ENCODE data around the gene DLGAP4.

The DLGAP4 gene

GRCh38 chr20:36447101-36447500, 141.0 kb downstream of the DLGAP4 start:
- no peak for DNase-seq
- Mint-ChIP-seq H3K9me3 (no peaks in the 10 kb centered on the region), H3K4me3 (no peak overlapping the region), H3K27me3 (ENCODE audit: low read depth, poor library complexity) (peaks cover 11% of the 10 kb centered on the region), H3K36me3 (ENCODE audit: low read depth) (no peaks in the 10 kb centered on the region), H3K4me1 (no peaks in the 10 kb centered on the region), H3K27ac (no peak overlapping the region)
- TF ChIP-seq CTCF (IDR thresholded peaks at IDR 0.05): no peak

- Mint-ChIP-seq H3K27me3 (ENCODE audit: low read depth, poor library complexity) (peaks cover 23% of the 10 kb centered on the region), H3K27ac (no peak overlapping the region)
Measured at GRCh38 chr20:36449663-36450062, 143.5 kb downstream of the DLGAP4 start.

GRCh38 chr20:36454332-36454697, 148.2 kb downstream of the DLGAP4 start:
- Mint-ChIP-seq H3K27me3 (ENCODE audit: low read depth, poor library complexity) (peaks cover 13% of the 10 kb centered on the region), H3K27ac (no peak overlapping the region), H3K9me3 (no peaks in the 10 kb centered on the region), H3K4me3 (no peak overlapping the region), H3K4me1 (peaks cover 24% of the 10 kb centered on the region), H3K36me3 (ENCODE audit: low read depth) (no peaks in the 10 kb centered on the region)
- no peak for DNase-seq
- no peak for TF ChIP-seq CTCF (IDR thresholded peaks at IDR 0.05)

More at GRCh38 chr20:36449663-36450062, 143.5 kb downstream of the DLGAP4 start:
- Mint-ChIP-seq H3K36me3 (ENCODE audit: low read depth) (no peaks in the 10 kb centered on the region), H3K9me3 (no peaks in the 10 kb centered on the region), H3K4me3 (no peak overlapping the region), H3K4me1 (peaks cover 6% of the 10 kb centered on the region)
- no peak for TF ChIP-seq CTCF (IDR thresholded peaks at IDR 0.05)
- no peak for DNase-seq

- H3K9me3 Mint-ChIP-seq: no peaks in the 10 kb centered on the region
- no peak overlapping the region for H3K27ac Mint-ChIP-seq
- no peak for TF ChIP-seq CTCF (IDR thresholded peaks at IDR 0.05)
- peaks cover 12% of the 10 kb centered on the region for H3K27me3 Mint-ChIP-seq (ENCODE audit: low read depth, poor library complexity)
- no peaks in the 10 kb centered on the region for H3K36me3 Mint-ChIP-seq (ENCODE audit: low read depth)
- DNase-seq: peak; percentile 65
- no peak overlapping the region for H3K4me3 Mint-ChIP-seq
- peaks cover 24% of the 10 kb centered on the region for H3K4me1 Mint-ChIP-seq
Measured at GRCh38 chr20:36454698-36455427, 148.7 kb downstream of the DLGAP4 start.

- H3K27ac Mint-ChIP-seq: no peak overlapping the region
- peaks cover 15% of the 10 kb centered on the region for H3K27me3 Mint-ChIP-seq (ENCODE audit: low read depth, poor library complexity)
- no peaks in the 10 kb centered on the region for H3K36me3 Mint-ChIP-seq (ENCODE audit: low read depth)
- no peak overlapping the region for H3K4me3 Mint-ChIP-seq
- peaks cover 30% of the 10 kb centered on the region for H3K4me1 Mint-ChIP-seq
- TF ChIP-seq CTCF (IDR thresholded peaks at IDR 0.05): no peak
- no peaks in the 10 kb centered on the region for H3K9me3 Mint-ChIP-seq
- DNase-seq: no peak
Measured at GRCh38 chr20:36455972-36456625, 150.0 kb downstream of the DLGAP4 start.
